ENCODE measurements around the gene MCUB. TPM values are rescaled to one million over a fixed set of nuclear protein-coding genes. Genes with fewer than 3 reads are reported as not detected.

The MCUB gene
- total RNA-seq, 1 experiment from 2014 or later: 14.8 TPM

- Histone ChIP-seq H3K14ac (ENCODE audit: insufficient read depth, low read length) (no peak overlapping the region), H4K5ac (ENCODE audit: insufficient read length, low read depth, low read length) (no peak overlapping the region), H3K79me2 (ENCODE audit: insufficient read depth, low read length) (peaks cover 8% of the 10 kb centered on the region; the same call in 1 of the 2 replicates), H3K23me2 (ENCODE audit: insufficient read length, low read depth, low read length, poor library complexity, severe bottlenecking) (no peaks in the 10 kb centered on the region), H2BK15ac (ENCODE audit: low read depth, low read length) (no peak overlapping the region), H3K56ac (ENCODE audit: insufficient read length, low read depth, low read length) (no peak overlapping the region), H3K23ac (ENCODE audit: insufficient read length, low read depth, low read length) (no peak overlapping the region), H4K91ac (ENCODE audit: insufficient read length, low read depth, low read length) (no peak overlapping the region), H3T11ph (ENCODE audit: low read length) (no peak overlapping the region), H3K9me3 (ENCODE audit: control insufficient read depth, low read depth, low read length) (no peaks in the 10 kb centered on the region), H3K79me1 (ENCODE audit: insufficient read depth, low read depth, low read length, poor library complexity, severe bottlenecking) (peaks cover 2% of the 10 kb centered on the region), H2AFZ (ENCODE audit: low read length) (no peak overlapping the region), H3K4me2 (ENCODE audit: insufficient read depth, insufficient read length, low read length) (no peak overlapping the region), H3K4me1 (ENCODE audit: insufficient read depth, low read length) (no peaks in the 10 kb centered on the region), H4K8ac (replicated peaks; ENCODE audit: insufficient read length, low read depth, low read length) (no peak overlapping the region), H2BK12ac (ENCODE audit: insufficient read length, low read depth, low read length) (no peak overlapping the region), H2AK5ac (ENCODE audit: insufficient read length, low read length) (no peak overlapping the region), H3K27me3 (ENCODE audit: insufficient read depth, low read length) (no peaks in the 10 kb centered on the region), H2BK5ac (ENCODE audit: insufficient read length, low read length) (no peak overlapping the region), H4K20me1 (ENCODE audit: control insufficient read depth, insufficient read depth, insufficient read length) (no peaks in the 10 kb centered on the region), H3K18ac (ENCODE audit: insufficient read length, low read depth, low read length) (no peak overlapping the region), H3K27ac (ENCODE audit: insufficient read length, low read depth, low read length) (no peak overlapping the region), H3K4ac (ENCODE audit: low read depth, low read length) (no peak overlapping the region), H2BK20ac (ENCODE audit: low read depth, low read length, poor library complexity, severe bottlenecking) (no peak overlapping the region), H3K9ac (ENCODE audit: extremely low read depth, insufficient read length, low read length) (no peak overlapping the region), H2BK120ac (ENCODE audit: low read depth, low read length, poor library complexity, severe bottlenecking) (no peak overlapping the region)
- TF ChIP-seq CTCF (conservative IDR thresholded peaks at IDR 0.05): no peak
- peaks cover 14 to 34% (median 33%) of the 10 kb centered on the region in 3 experiments; a peak in 6 of 7 replicates for H3K36me3 Mint-ChIP-seq (ENCODE audit: insufficient read depth in 1 of 3, low read depth in 3 of 3)
- no peaks in the 10 kb centered on the region for H3K4me1 Mint-ChIP-seq
- no peak for DNase-seq
- WGBS (ENCODE audit: extremely low coverage, insufficient read length, low lambda C conversion rate): no CpG with 5 or more reads among the region's 4 CpGs
- H3K27me3 Mint-ChIP-seq (ENCODE audit: low read depth): no peaks in the 10 kb centered on the region
- no peak overlapping the region for H3K4me3 Mint-ChIP-seq
- H3K9me3 Mint-ChIP-seq: no peaks in the 10 kb centered on the region
- H3K27ac Mint-ChIP-seq: no peak overlapping the region
These were observed 159.6 kb downstream of the MCUB start for GRCh38 chr4:109719604-109720003.

Data from H9 (cell line).